ENCODE data around the gene HOXA6. TPM values are rescaled to one million over a fixed set of nuclear protein-coding genes. Genes with fewer than 3 reads are reported as not detected.

The HOXA6 gene
- total RNA-seq, 6 experiments from 2014 or later, result not detected

DNA sequence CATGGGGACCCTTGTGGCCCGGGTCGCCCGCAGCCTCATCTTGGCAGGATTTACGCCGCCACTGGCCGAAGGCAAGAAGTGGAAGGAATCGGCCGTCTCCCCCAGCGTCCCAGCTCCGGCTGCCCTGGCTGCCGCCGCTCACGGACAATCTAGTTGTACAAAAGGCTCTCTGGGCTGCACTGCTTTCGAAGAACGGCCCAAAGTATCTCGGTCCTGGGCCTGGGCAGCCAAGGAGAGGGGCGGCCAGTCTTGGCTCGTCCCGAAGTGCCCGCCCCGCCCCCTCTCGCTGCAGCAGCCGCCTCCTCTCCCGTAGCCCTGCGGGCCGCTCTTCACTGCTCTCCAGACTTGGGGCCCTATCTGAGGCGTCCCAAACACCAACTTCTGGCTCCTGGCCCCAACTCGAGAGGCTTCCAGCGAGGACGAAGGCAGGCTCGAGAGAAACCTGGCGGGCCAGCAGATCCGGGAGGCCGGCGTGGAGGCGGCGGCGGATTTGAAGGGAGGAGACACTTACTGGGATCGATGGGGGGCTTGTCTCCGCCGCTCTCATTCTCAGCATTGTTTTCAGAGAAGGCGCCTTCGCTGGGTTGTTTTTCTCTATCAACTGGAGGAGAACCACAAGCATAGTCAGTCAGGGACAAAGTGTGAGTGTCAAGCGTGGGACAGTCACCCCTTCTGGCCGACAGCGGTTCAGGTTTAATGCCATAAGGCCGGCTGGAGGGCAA lies 17.0 kb upstream of the HOXA6 start:
- Histone ChIP-seq H3K36me3 (no peaks in the 10 kb centered on the region), H3K4me1 (peaks cover 0 to 15% (median 3%) of the 10 kb centered on the region in 4 donors), H3K4me3 (peak overlapping the region in 1 of 3 donors; percentile 17), H3K9me3 (no peaks in the 10 kb centered on the region), H3K27me3 (peaks cover 21 to 64% of the 10 kb centered on the region in 2 donors), H3K27ac (no peak overlapping the region)
- DNase-seq (peak in 1 of 3 donors; percentile 55), ATAC-seq (no peak)
- TF ChIP-seq, protein P1, sequence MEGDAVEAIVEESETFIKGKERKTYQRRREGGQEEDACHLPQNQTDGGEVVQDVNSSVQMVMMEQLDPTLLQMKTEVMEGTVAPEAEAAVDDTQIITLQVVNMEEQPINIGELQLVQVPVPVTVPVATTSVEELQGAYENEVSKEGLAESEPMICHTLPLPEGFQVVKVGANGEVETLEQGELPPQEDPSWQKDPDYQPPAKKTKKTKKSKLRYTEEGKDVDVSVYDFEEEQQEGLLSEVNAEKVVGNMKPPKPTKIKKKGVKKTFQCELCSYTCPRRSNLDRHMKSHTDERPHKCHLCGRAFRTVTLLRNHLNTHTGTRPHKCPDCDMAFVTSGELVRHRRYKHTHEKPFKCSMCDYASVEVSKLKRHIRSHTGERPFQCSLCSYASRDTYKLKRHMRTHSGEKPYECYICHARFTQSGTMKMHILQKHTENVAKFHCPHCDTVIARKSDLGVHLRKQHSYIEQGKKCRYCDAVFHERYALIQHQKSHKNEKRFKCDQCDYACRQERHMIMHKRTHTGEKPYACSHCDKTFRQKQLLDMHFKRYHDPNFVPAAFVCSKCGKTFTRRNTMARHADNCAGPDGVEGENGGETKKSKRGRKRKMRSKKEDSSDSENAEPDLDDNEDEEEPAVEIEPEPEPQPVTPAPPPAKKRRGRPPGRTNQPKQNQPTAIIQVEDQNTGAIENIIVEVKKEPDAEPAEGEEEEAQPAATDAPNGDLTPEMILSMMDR (IDR thresholded peaks at IDR 0.05), result no peak
- TF ChIP-seq POLR2A (IDR thresholded peaks at IDR 0.05), result no peak
- intact Hi-C loops (cut with DNase I), result loop anchor here in 1 of 2 donors (10.0 kb wide), 1 partner anchor 70 kb away; the partner anchor contains the start of gene HOXA1
- WGBS (ENCODE audit: insufficient coverage, low coverage, low lambda C conversion rate, missing lambda C conversion rate), result 6% methylated on average over 10 of the region's 47 CpGs

DNA sequence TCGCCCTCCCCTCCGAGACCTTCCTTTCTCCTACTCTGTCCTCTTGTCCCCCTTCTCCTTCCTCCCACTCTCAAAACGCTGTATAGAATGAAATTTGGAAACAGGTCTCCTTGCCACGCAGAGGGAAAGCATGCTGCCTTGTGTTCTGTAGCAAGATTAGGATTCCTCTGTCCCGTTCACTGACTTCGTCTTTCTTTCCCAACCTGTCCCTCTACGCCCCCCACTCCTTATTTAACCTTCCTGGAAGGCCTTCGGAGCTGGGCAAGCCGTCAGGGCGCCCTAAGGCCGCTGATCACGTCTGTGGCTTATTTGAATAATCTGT lies 16.4 kb upstream of the HOXA6 start:
- intact Hi-C loops (cut with DNase I), result loop anchor here in 1 of 2 donors (10.0 kb wide), 1 partner anchor 69 kb away; the partner anchor contains the start of gene HOXA1
- Histone ChIP-seq H3K9me3 (no peaks in the 10 kb centered on the region), H3K36me3 (no peaks in the 10 kb centered on the region), H3K4me1 (peaks cover 0 to 15% (median 4%) of the 10 kb centered on the region in 4 donors), H3K27ac (no peak overlapping the region), H3K27me3 (peaks cover 18 to 64% of the 10 kb centered on the region in 2 donors), H3K4me3 (no peak overlapping the region)
- TF ChIP-seq, protein P1 (IDR thresholded peaks at IDR 0.05), result no peak
- no peak for TF ChIP-seq POLR2A (IDR thresholded peaks at IDR 0.05)
- 17% methylated on average over 12 of the region's 12 CpGs for WGBS (ENCODE audit: insufficient coverage, low coverage, low lambda C conversion rate, missing lambda C conversion rate)
- DNase-seq, result no peak
- ATAC-seq, result no peak

DNA sequence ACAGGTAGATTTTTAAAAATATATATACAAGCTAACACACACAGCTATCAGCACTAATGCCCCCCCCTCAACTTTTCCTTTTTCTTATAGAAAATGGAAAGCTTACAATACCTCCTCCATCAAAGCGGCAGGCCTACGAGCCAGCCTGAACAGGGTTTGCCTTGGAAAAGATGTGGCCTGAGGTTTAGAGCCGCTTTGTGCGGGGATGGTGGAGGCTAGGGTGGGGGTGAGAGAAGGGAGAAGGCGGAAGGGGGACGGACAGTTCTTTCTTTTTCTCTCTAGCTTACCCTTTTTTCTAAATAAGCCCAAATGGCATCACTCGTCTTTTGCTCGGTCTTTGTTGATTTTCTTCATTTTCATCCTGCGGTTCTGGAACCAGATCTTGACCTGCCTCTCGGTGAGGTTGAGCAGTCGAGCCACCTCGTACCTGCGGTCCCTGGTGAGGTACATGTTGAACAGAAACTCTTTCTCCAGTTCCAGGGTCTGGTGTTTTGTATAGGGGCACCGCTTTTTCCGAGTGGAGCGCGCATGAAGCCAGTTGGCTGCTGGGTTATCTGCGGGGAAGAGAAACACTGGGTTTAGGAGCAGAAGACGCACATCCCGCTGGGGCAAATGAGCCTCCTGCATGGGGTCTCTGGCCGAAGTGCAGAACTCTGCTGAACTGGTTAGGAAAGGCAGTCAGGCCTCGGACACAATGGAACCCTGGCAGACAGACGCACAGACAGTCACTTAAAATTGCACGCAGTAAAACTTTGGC lies 15.9 kb upstream of the HOXA6 start:
- TF ChIP-seq, protein P1 (IDR thresholded peaks at IDR 0.05), result no peak
- TF ChIP-seq POLR2A (IDR thresholded peaks at IDR 0.05), result no peak
- no peak for ATAC-seq
- intact Hi-C loops (cut with DNase I), result loop anchor here in 1 of 2 donors (10.0 kb wide), 1 partner anchor 69 kb away; the partner anchor contains the start of gene HOXA1
- Histone ChIP-seq H3K27me3 (peaks cover 20 to 62% of the 10 kb centered on the region in 2 donors), H3K4me1 (peaks cover 0 to 15% (median 4%) of the 10 kb centered on the region in 4 donors), H3K9me3 (no peaks in the 10 kb centered on the region), H3K4me3 (no peak overlapping the region), H3K27ac (no peak overlapping the region), H3K36me3 (no peaks in the 10 kb centered on the region)
- WGBS (ENCODE audit: insufficient coverage, low coverage, low lambda C conversion rate, missing lambda C conversion rate), result 45% methylated on average over 22 of the region's 24 CpGs
- no peak for DNase-seq

DNA sequence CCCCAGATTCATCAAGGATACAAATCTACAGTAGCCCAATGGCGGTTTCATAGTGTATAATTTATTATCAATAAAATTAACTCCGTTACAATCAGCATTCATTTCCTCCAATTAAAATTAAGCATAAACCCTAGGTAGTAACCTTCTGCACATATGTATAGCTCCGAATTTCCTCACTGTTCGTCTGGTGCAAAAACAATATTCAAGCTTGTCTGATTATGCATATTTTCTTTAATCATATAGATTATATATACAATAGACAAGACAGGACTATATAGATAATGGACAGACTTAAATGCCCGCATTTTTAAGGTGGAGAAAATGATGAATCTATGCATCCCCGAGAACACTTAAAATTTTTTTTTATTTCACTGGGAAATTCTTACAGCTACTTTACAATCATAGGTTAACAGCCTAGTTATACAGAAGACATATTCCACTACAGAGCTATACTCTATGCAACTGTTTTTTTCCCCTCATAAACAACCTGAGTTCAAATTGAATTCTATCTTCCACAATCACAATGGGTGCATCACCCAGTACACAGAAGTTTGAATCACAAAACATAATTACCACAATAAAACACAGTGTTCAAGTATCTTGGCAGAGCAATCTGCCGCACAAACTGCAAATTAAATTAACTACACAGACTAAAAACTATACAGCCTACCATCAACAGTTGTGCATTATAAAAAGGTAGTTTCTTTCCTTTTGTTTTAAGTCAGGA lies 15.2 kb upstream of the HOXA6 start:
- WGBS (ENCODE audit: insufficient coverage, low coverage, low lambda C conversion rate, missing lambda C conversion rate), result 65% methylated on average over 7 of the region's 7 CpGs
- no peaks in the 10 kb centered on the region for H3K36me3 ChIP-seq
- peaks cover 0 to 15% (median 4%) of the 10 kb centered on the region in 4 donors for H3K4me1 ChIP-seq
- H3K27ac ChIP-seq, result no peak overlapping the region
- peaks cover 28 to 54% of the 10 kb centered on the region in 2 donors for H3K27me3 ChIP-seq
- no peak for ATAC-seq
- intact Hi-C loops (cut with DNase I), result loop anchor here in 1 of 2 donors (10.0 kb wide), 1 partner anchor 68 kb away; the partner anchor contains the start of gene HOXA1
- no peak for DNase-seq
- no peaks in the 10 kb centered on the region for H3K9me3 ChIP-seq
- TF ChIP-seq, protein P1 (IDR thresholded peaks at IDR 0.05), result no peak
- TF ChIP-seq POLR2A (IDR thresholded peaks at IDR 0.05), result no peak
- no peak overlapping the region for H3K4me3 ChIP-seq
